Keratinocyte (primary cell): Measurements from ENCODE around the gene ADGRD1. TPM values are rescaled to one million over a fixed set of nuclear protein-coding genes. Genes with fewer than 3 reads are reported as not detected.

ENCODE experiments used
- DNase-seq: peaks from one replicate; pipeline ENCODE4 v3.0.0-alpha.2; 2011; ENCODE audit warnings: low read depth, missing footprints, low spot score
- FAIRE-seq: peaks from 2 replicates; lab custom pipeline; 2011; peaks lifted over from hg19 to GRCh38; lab: Jason Lieb, UNC
- H2AFZ ChIP-seq: 2 replicates; pipeline ENCODE4 v1.6.0; 2012; ENCODE audit warnings: low read length, control low read depth, inconsistent platforms; ENCODE audit not compliant: control insufficient read depth
- H3K27ac ChIP-seq: 2 replicates; pipeline ENCODE4 v1.5.1; 2011; ENCODE audit warnings: low read length; ENCODE audit not compliant: control insufficient read depth, insufficient read depth
- H3K27me3 ChIP-seq: 3 replicates; pipeline ENCODE4 v1.6.0; 2011; ENCODE audit warnings: low read length; ENCODE audit not compliant: control insufficient read depth, insufficient read depth; ENCODE audit errors: extremely low read depth
- H3K36me3 ChIP-seq, 2 experiments: 2 replicates in 1 of 2; 3 replicates in 1 of 2; pipeline ENCODE4 v1.5.1; 2011; ENCODE audit warnings: low read length in 2 of 2, mild to moderate bottlenecking in 1 of 2; ENCODE audit not compliant: control insufficient read depth in 2 of 2, insufficient read depth in 2 of 2; ENCODE audit errors: extremely low read depth in 1 of 2
- H3K4me1 ChIP-seq: 3 replicates; pipeline ENCODE4 v1.5.1; 2011; ENCODE audit warnings: low read length; ENCODE audit not compliant: control insufficient read depth, insufficient read depth; ENCODE audit errors: extremely low read depth
- H3K4me2 ChIP-seq: 3 replicates; pipeline ENCODE4 v1.6.0; 2011; ENCODE audit warnings: low read depth, low read length; ENCODE audit not compliant: control insufficient read depth, insufficient read depth; ENCODE audit errors: extremely low read depth
- H3K4me3 ChIP-seq, 3 experiments: fragments of 200-600 bp in 1 of 3; sonication (generic) in 1 of 3; 2 replicates in 2 of 3; 3 replicates in 1 of 3; pipeline ENCODE4 v1.5.1; 2011 to 2016; ENCODE audit warnings: low read length in 3 of 3, mild to moderate bottlenecking in 3 of 3, control low read depth in 2 of 3, inconsistent platforms in 1 of 3, low read depth in 1 of 3, mixed read lengths in 1 of 3, mixed run types in 1 of 3, moderate library complexity in 1 of 3; ENCODE audit not compliant: control insufficient read depth in 2 of 3, insufficient read depth in 2 of 3; ENCODE audit errors: extremely low read depth in 1 of 3
- H3K79me2 ChIP-seq: 2 replicates; pipeline ENCODE4 v1.6.0; 2012; ENCODE audit warnings: low read length; ENCODE audit not compliant: control insufficient read depth, insufficient read depth
- H3K9ac ChIP-seq: 3 replicates; pipeline ENCODE4 v1.6.0; 2011; ENCODE audit warnings: low read length; ENCODE audit not compliant: control insufficient read depth, insufficient read depth; ENCODE audit errors: extremely low read depth
- H3K9me1 ChIP-seq: 3 replicates; pipeline ENCODE4 v1.6.0; 2011; ENCODE audit warnings: low read length; ENCODE audit not compliant: control insufficient read depth, insufficient read depth; ENCODE audit errors: extremely low read depth
- H3K9me3 ChIP-seq: 2 replicates; pipeline ENCODE4 v1.5.1; 2012; ENCODE audit warnings: low read depth, low read length; ENCODE audit not compliant: control insufficient read depth
- H4K20me1 ChIP-seq: 3 replicates; pipeline ENCODE4 v1.6.0; 2011; ENCODE audit warnings: low read length; ENCODE audit not compliant: control insufficient read depth, insufficient read depth; ENCODE audit errors: extremely low read depth
- EZH2 ChIP-seq: IDR thresholded peaks from one replicate; pipeline ENCODE4 v1.6.1; 2012; ENCODE audit warnings: inconsistent platforms, mild to moderate bottlenecking, low read length, moderate library complexity
- dilution Hi-C: fragments of 300-500 bp; cut with MboI; formaldehyde crosslinking; loops from one replicate; pipeline ENCODE4 v1.7.0; 2020; ENCODE audit warnings: low sequenced_read_pairs; ENCODE audit not compliant: extremely low pct_ligation_motif_present
- polyA plus RNA-seq, 5 experiments: library from polyadenylated mRNA; depleted of rRNA in 3 of 5; stranded (reverse) in 3 of 5; stranded (forward) in 1 of 5; unstranded in 1 of 5; fragments of >200 nt; gene quantifications; 1 replicate in 1 of 5; 2 replicates in 3 of 5; 3 replicates in 1 of 5; pipeline versions ENCODE4 v1.2.1 to v1.2.3, GENCODE V29; 2011 to 2012; ENCODE audit warnings: missing spikeins in 2 of 5, low read depth in 1 of 5, low replicate concordance in 1 of 5
- TF ChIP-seq, protein P1 (sequence below), 3 experiments: IDR thresholded peaks in 1 of 3; conservative IDR thresholded peaks in 1 of 3; optimal IDR thresholded peaks in 1 of 3; 2 replicates in 2 of 3; 3 replicates in 1 of 3; pipeline versions ENCODE3 to v1.5.1; 2011; ENCODE audit warnings: low read length in 3 of 3, mild to moderate bottlenecking in 3 of 3, moderate library complexity in 2 of 3, control low read depth in 1 of 3, inconsistent platforms in 1 of 3; ENCODE audit not compliant: insufficient read depth in 2 of 3; ENCODE audit errors: extremely low read depth in 1 of 3

The ADGRD1 gene
- polyA plus RNA-seq, 1 donor (not counting 4 experiments of a cell fraction or from before 2014, with no cell fraction given): not detected

- Histone ChIP-seq H3K4me2 (no peak overlapping the region), H3K9me1 (no peaks in the 10 kb centered on the region), H3K79me2 (no peaks in the 10 kb centered on the region), H3K9me3 (no peaks in the 10 kb centered on the region), H3K36me3 (no peaks in the 10 kb centered on the region), H2AFZ (no peak overlapping the region), H3K27ac (no peak overlapping the region), H4K20me1 (no peaks in the 10 kb centered on the region), H3K27me3 (no peaks in the 10 kb centered on the region), H3K4me3 (no peak overlapping the region), H3K9ac (no peak overlapping the region), H3K4me1 (no peaks in the 10 kb centered on the region)
- TF ChIP-seq EZH2: no peak
- TF ChIP-seq, protein P1, sequence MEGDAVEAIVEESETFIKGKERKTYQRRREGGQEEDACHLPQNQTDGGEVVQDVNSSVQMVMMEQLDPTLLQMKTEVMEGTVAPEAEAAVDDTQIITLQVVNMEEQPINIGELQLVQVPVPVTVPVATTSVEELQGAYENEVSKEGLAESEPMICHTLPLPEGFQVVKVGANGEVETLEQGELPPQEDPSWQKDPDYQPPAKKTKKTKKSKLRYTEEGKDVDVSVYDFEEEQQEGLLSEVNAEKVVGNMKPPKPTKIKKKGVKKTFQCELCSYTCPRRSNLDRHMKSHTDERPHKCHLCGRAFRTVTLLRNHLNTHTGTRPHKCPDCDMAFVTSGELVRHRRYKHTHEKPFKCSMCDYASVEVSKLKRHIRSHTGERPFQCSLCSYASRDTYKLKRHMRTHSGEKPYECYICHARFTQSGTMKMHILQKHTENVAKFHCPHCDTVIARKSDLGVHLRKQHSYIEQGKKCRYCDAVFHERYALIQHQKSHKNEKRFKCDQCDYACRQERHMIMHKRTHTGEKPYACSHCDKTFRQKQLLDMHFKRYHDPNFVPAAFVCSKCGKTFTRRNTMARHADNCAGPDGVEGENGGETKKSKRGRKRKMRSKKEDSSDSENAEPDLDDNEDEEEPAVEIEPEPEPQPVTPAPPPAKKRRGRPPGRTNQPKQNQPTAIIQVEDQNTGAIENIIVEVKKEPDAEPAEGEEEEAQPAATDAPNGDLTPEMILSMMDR (optimal IDR thresholded peaks at IDR 0.05 in 1 of 3, IDR thresholded peaks at IDR 0.05 in 1 of 3, conservative IDR thresholded peaks at IDR 0.05 in 1 of 3; ENCODE audit: extremely low read depth in 1 of 3, insufficient read depth in 2 of 3, low read length in 3 of 3): no peak
- no peak for FAIRE-seq
- no peak for DNase-seq
- dilution Hi-C loops: no loop called here
These were observed 152.7 kb downstream of the ADGRD1 start for GRCh38 chr12:131106349-131106941.

- dilution Hi-C loops: no loop called here
- Histone ChIP-seq H3K27me3 (no peaks in the 10 kb centered on the region), H3K36me3 (no peaks in the 10 kb centered on the region), H4K20me1 (no peaks in the 10 kb centered on the region), H3K4me3 (no peak overlapping the region), H3K9ac (no peak overlapping the region), H3K4me2 (no peak overlapping the region), H3K4me1 (no peaks in the 10 kb centered on the region), H2AFZ (no peak overlapping the region), H3K27ac (no peak overlapping the region), H3K9me3 (no peaks in the 10 kb centered on the region), H3K79me2 (no peaks in the 10 kb centered on the region), H3K9me1 (no peaks in the 10 kb centered on the region)
- no peak for DNase-seq
- FAIRE-seq: no peak
- no peak for TF ChIP-seq EZH2
- TF ChIP-seq, protein P1 (optimal IDR thresholded peaks at IDR 0.05 in 1 of 3, IDR thresholded peaks at IDR 0.05 in 1 of 3, conservative IDR thresholded peaks at IDR 0.05 in 1 of 3; ENCODE audit: extremely low read depth in 1 of 3, insufficient read depth in 2 of 3, low read length in 3 of 3): no peak
These were observed 154.7 kb downstream of the ADGRD1 start for GRCh38 chr12:131108177-131108955.
